BLaER1 treated with 17β-estradiol and CSF1 and Interleukin-3, amounts not matched to agents 10 nM and 100 nM (cell line): Measurements from ENCODE around the gene HEPHL1.

Experiments
- H3K27ac ChIP-seq, 11 experiments: shearing (Covaris generic); formaldehyde crosslinking; 2 replicates each; pipeline ENCODE4 v1.8.1; 2022
- H3K27me3 ChIP-seq, 11 experiments: shearing (Covaris generic); formaldehyde crosslinking; 2 replicates each; pipeline ENCODE4 v1.8.1; 2022
- H3K36me3 ChIP-seq, 11 experiments: shearing (Covaris generic); formaldehyde crosslinking; 2 replicates each; pipeline ENCODE4 v1.8.1; 2022
- H3K4me1 ChIP-seq, 10 experiments: shearing (Covaris generic); formaldehyde crosslinking; 2 replicates each; pipeline ENCODE4 v1.8.1; 2022
- H3K4me2 ChIP-seq, 11 experiments: shearing (Covaris generic); formaldehyde crosslinking; 2 replicates each; pipeline ENCODE4 v1.8.1; 2022
- H3K4me3 ChIP-seq, 10 experiments: shearing (Covaris generic); formaldehyde crosslinking; 2 replicates each; pipeline ENCODE4 v1.8.1; 2022
- H3K9ac ChIP-seq, 11 experiments: shearing (Covaris generic); formaldehyde crosslinking; 2 replicates each; pipeline ENCODE4 v1.8.1; 2022
- H3K9me3 ChIP-seq, 11 experiments: shearing (Covaris generic); formaldehyde crosslinking; replicated peaks in 1 of 11; 2 replicates each; pipeline ENCODE4 v1.8.1; 2022
- H4K20me1 ChIP-seq, 11 experiments: shearing (Covaris generic); formaldehyde crosslinking; 2 replicates each; pipeline ENCODE4 v1.8.1; 2022
- Cebpa-rat ChIP-seq, 11 experiments: shearing (Covaris generic); IDR thresholded peaks; 2 replicates each; pipeline ENCODE4 v1.8.1; 2022

Gene HEPHL1

DNA sequence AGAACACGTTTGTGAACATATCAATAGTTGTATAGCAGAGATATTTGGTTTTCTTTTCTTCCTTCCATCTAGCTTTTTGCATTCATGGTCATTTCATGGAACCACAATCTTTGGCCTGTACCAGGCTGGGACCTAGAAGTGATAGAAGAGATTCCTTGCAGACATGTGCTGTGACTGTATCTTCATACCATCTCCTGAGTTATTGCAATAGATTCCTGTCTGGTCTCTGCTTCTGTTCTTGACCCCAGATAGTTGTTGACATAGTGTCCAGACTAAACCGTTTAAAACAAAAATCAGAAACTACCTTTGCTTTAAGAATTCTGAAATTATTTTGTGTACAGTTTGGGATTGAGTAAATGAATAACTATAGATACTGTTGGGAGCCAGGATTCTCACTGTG is 124.3 kb downstream of the HEPHL1 start:
- no peak overlapping the region for H3K9ac ChIP-seq
- H3K27ac ChIP-seq: no peak overlapping the region
- no peaks in the 10 kb centered on the region for H3K27me3 ChIP-seq
- H4K20me1 ChIP-seq: peaks cover 4 to 99% (median 80%) of the 10 kb centered on the region in 11 experiments; a peak in 20 of 22 replicates
- no peak overlapping the region for H3K4me2 ChIP-seq
- peaks cover 47 to 80% (median 54%) of the 10 kb centered on the region in 10 experiments for H3K4me1 ChIP-seq
- TF ChIP-seq Cebpa-rat (IDR thresholded peaks at IDR 0.05): no peak
- H3K4me3 ChIP-seq: no peak overlapping the region
- peaks cover 0 to 39% (median 19%) of the 10 kb centered on the region in 11 experiments; a peak in 14 of 22 replicates for H3K36me3 ChIP-seq
- H3K9me3 ChIP-seq: peaks cover 0 to 8% (median under 1%) of the 10 kb centered on the region in 11 experiments; a peak in 6 of 22 replicates

DNA sequence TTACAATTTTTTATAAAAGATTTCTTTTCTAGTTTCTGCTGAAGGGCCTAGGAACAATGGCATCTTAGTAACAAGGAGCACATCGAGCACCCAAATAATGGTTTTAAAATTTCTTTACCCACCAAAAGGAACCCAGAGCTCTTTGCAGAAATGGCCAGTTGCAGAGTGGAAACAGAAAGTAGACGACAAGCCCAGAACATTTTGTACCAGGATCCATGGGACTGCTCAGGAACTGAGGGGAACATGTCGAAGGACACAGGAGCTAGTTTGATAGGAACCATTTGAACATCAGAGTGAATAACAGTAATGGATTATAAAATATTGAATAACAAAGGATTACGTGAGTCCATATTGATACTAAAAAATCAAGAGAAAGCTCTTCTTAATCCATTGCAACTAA is 124.8 kb downstream of the HEPHL1 start:
- Histone ChIP-seq H3K36me3 (peaks cover 0 to 38% (median 17%) of the 10 kb centered on the region in 11 experiments; a peak in 14 of 22 replicates), H3K4me1 (peaks cover 51 to 82% (median 59%) of the 10 kb centered on the region in 10 experiments), H3K4me2 (no peak overlapping the region; a peak in 1 of 22 replicates), H3K27me3 (no peaks in the 10 kb centered on the region), H3K4me3 (no peak overlapping the region), H3K9ac (no peak overlapping the region), H4K20me1 (peaks cover 4 to 100% (median 84%) of the 10 kb centered on the region in 11 experiments; a peak in 20 of 22 replicates), H3K9me3 (peaks cover 0 to 8% (median 0%) of the 10 kb centered on the region in 11 experiments; a peak in 4 of 22 replicates), H3K27ac (no peak overlapping the region)
- TF ChIP-seq Cebpa-rat (IDR thresholded peaks at IDR 0.05): no peak

DNA sequence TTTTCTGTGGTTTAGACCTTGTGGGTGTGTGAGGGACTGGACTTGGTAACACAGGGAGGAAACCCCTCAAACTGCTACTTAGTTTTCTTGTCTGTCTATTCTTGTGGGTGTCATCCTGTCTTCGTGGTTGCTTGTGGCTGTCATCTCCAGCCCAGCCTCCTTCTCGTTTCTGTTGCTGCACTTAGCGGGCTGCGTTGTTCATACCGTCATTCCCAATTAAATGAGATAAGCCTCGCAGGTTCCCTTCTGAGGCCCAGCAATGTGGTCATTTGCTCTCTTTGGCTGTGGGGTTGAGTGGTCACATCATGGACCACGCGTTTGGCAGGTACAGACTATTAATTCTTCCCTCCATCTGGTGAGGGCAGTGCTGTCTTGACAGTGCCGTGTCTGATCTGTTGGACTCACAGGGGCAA is 126.3 kb downstream of the HEPHL1 start:
- H3K9ac ChIP-seq: no peak overlapping the region
- TF ChIP-seq Cebpa-rat (IDR thresholded peaks at IDR 0.05): no peak
- no peak overlapping the region for H3K27ac ChIP-seq
- H3K9me3 ChIP-seq: peaks cover 0 to 7% (median 0%) of the 10 kb centered on the region in 11 experiments; a peak in 1 of 22 replicates
- no peaks in the 10 kb centered on the region for H3K27me3 ChIP-seq
- H3K36me3 ChIP-seq: peaks cover 0 to 28% (median 15%) of the 10 kb centered on the region in 11 experiments; a peak in 13 of 22 replicates
- peaks cover 18 to 100% (median 85%) of the 10 kb centered on the region in 11 experiments; a peak in 20 of 22 replicates for H4K20me1 ChIP-seq
- H3K4me2 ChIP-seq: peak overlapping the region in 10 of 11 experiments; percentile 13 to 61 (median 33); a peak in 18 of 22 replicates
- no peak overlapping the region for H3K4me3 ChIP-seq
- peaks cover 54 to 82% (median 66%) of the 10 kb centered on the region in 10 experiments for H3K4me1 ChIP-seq

DNA sequence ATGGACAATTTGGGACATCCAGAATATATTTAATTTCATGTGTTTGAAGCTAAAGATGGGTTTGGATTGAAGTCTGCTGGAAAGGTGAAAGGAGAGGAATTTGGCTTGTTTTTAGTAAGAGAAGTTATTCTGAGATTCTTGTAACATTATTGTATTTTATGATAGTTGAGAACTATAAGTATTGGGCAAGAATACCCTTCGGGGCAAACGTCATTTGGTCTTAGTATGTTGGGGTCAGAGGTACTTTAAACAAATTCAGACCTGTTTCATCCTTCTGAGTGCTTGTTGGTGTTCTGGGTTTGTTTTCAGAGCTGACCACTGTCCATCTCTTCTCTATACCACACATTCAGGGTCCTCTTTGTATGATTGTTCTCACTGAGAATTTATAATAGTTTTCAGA is 127.0 kb downstream of the HEPHL1 start:
- Histone ChIP-seq H4K20me1 (peaks cover 21 to 100% (median 85%) of the 10 kb centered on the region in 11 experiments; a peak in 20 of 22 replicates), H3K27me3 (no peaks in the 10 kb centered on the region), H3K4me1 (peaks cover 47 to 82% (median 67%) of the 10 kb centered on the region in 10 experiments), H3K9me3 (peaks cover 0 to 7% (median 0%) of the 10 kb centered on the region in 11 experiments; a peak in 1 of 22 replicates), H3K36me3 (peaks cover 0 to 35% (median 15%) of the 10 kb centered on the region in 11 experiments; a peak in 16 of 22 replicates), H3K4me3 (no peak overlapping the region), H3K4me2 (no peak overlapping the region), H3K27ac (no peak overlapping the region), H3K9ac (no peak overlapping the region)
- no peak for TF ChIP-seq Cebpa-rat (IDR thresholded peaks at IDR 0.05)

DNA sequence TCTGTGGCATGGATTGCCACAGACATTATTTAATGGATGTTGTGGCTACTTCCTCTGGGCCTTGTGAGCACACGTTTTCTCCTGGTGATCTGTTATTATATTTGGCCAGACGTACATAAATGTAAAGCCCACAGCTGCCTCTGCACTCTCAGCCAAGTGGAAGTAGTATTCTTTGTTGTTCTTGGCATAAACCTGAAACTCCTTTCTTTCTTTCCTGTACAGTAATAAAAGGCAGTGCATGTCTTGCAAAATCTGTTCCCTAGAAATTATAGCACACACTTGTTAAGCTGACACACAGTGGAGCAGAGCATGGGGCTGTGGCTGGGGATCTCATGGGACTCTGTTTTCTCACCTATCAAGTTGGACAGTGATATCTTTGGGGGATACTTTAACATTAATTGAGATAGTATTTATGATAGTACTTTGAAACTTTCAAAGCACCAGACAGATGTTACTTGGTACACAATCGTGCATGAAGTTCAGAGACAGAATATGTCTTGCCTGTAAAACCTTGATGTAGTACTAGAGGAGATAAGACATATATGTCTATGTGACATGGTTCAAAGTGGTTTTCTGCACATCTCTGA is 128.4 kb downstream of the HEPHL1 start:
- H3K4me3 ChIP-seq: no peak overlapping the region
- no peak for TF ChIP-seq Cebpa-rat (IDR thresholded peaks at IDR 0.05)
- peaks cover 0 to 5% (median 0%) of the 10 kb centered on the region in 11 experiments; a peak in 3 of 22 replicates for H3K9me3 ChIP-seq
- no peaks in the 10 kb centered on the region for H3K27me3 ChIP-seq
- H3K27ac ChIP-seq: no peak overlapping the region
- peaks cover 39 to 82% (median 67%) of the 10 kb centered on the region in 10 experiments for H3K4me1 ChIP-seq
- peaks cover 30 to 100% (median 81%) of the 10 kb centered on the region in 11 experiments; a peak in 20 of 22 replicates for H4K20me1 ChIP-seq
- H3K4me2 ChIP-seq: peak overlapping the region in 6 of 11 experiments; percentile 26 to 91 (median 82); a peak in 10 of 22 replicates
- no peak overlapping the region for H3K9ac ChIP-seq
- peaks cover 8 to 43% (median 28%) of the 10 kb centered on the region in 11 experiments; a peak in 21 of 22 replicates for H3K36me3 ChIP-seq

DNA sequence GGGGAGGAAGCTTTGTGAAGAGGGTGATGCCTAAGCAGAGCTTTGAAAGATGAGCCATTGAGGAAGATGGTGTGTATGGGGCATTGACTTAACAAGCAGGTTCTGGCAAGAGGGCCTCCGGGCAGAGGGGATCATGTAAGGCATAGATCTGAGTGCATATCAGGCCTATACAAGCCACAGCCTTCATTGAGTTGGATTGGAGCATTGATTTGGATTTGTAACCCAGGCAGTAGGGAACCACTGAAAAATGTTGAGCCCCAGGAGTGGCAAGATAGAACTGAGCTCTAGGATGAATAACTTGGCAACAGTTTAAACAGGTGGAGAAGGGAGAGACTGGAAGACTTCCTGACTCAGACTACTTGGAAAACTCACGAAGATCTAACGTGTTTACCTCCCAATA is 128.9 kb downstream of the HEPHL1 start:
- H4K20me1 ChIP-seq: peaks cover 30 to 98% (median 79%) of the 10 kb centered on the region in 11 experiments; a peak in 20 of 22 replicates
- no peak overlapping the region for H3K4me3 ChIP-seq
- H3K9me3 ChIP-seq: peaks cover 0 to 5% (median under 1%) of the 10 kb centered on the region in 11 experiments; a peak in 5 of 22 replicates
- TF ChIP-seq Cebpa-rat (IDR thresholded peaks at IDR 0.05): no peak
- no peaks in the 10 kb centered on the region for H3K27me3 ChIP-seq
- H3K4me1 ChIP-seq: peaks cover 39 to 81% (median 67%) of the 10 kb centered on the region in 10 experiments
- peak overlapping the region; percentile 14 to 91 (median 53); a peak in 16 of 22 replicates for H3K4me2 ChIP-seq
- H3K36me3 ChIP-seq: peaks cover 9 to 44% (median 32%) of the 10 kb centered on the region in 11 experiments; a peak in 21 of 22 replicates
- H3K27ac ChIP-seq: peak overlapping the region in 3 of 11 experiments; percentile 39 to 55 (median 53); a peak in 6 of 22 replicates
- H3K9ac ChIP-seq: no peak overlapping the region

DNA sequence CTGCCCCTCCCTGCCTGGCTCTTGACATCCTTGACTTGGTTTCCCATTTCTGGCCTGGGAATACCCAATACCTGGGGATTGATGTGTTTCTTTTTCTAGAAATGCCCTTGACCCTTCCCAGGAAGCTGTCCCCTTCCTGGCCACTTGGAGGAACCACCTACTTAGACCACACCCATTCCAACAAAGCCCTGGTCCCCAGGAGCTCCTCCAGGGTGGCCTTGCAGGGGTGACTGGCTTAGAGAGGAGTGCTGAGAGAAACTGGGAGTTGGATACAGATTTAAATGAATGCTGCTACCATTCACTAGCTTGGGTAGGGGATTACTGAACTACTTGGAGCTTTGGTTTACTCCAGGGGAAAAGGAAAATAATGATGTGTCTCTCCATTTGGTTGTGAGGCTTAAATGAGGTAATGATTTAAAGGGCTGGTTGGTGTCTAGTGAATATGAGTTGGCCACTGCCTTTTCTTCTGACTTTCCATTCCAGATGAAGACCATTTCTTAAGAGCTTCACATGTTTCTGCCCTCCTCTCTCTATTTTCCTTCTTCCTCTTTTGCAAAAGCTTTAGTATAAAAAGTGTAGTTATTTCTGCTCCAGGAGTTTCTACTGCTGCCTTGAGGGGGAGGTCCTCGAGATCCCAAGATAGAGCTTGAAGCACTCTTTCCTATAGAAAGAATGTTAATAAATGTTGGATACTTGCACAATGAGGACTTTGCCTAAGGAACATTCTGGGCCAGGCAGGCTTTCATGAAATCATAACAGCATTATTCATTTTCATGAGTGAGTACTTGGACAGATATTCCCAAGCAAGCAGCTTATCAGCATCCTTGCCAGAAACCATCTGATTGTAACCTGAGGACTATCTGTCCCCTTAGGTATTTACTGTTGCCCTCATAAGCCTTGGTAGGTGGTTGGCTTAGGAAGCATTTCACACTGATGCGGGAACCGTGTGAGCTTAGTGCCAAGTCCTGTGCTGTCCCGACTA is 129.8 kb downstream of the HEPHL1 start:
- peak overlapping the region in 7 of 11 experiments; percentile 11 to 55 (median 39); a peak in 9 of 22 replicates for H3K27ac ChIP-seq

More for the DNA sequence above, 129.8 kb downstream of the HEPHL1 start:
- Histone ChIP-seq H3K27me3 (no peaks in the 10 kb centered on the region), H3K9ac (no peak overlapping the region), H4K20me1 (peaks cover 30 to 89% (median 77%) of the 10 kb centered on the region in 11 experiments; a peak in 20 of 22 replicates), H3K4me3 (no peak overlapping the region), H3K9me3 (peaks cover 0 to 13% (median 10%) of the 10 kb centered on the region in 11 experiments; a peak in 18 of 22 replicates), H3K4me2 (peak overlapping the region; percentile 14 to 91 (median 53); a peak in 19 of 22 replicates), H3K36me3 (peaks cover 17 to 44% (median 33%) of the 10 kb centered on the region in 11 experiments), H3K4me1 (peaks cover 39 to 80% (median 67%) of the 10 kb centered on the region in 10 experiments)
- no peak for TF ChIP-seq Cebpa-rat (IDR thresholded peaks at IDR 0.05)
